ENCODE data around the gene SRRM2. TPM values are rescaled to one million over a fixed set of nuclear protein-coding genes. Genes with fewer than 3 reads are reported as not detected.

SRRM2 gene
- total and polyA plus RNA-seq, 2 donors = 42.4 to 690 TPM

DNA sequence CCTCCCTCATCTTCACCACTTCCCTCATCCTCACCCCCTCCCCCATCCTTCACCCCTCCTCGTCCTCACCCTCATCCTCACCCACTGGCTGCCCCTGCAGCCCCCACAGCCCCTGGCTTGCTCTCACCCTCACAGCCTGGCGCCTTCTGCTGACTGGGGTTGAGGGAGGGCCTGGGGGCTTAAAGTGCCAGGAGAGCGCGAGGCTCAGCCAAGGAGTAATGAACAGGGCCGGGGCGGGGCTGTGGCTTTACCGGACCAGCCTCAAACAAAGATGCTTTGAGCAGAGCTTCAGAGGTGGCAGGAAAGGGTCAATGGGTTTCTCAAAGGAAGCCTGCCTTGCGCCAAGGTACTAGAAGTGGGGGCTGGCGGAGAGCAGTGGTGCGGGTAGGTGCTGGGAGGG lies 35.0 kb downstream of the SRRM2 start, which contains the start of gene PRSS33:
Gene PRSS33 (minus strand): TSS at position 155 of the 400 bp plus-strand sequence. CDS start 1,013 bp downstream, outside the sequence.
- Histone ChIP-seq H3K9me3 (ENCODE audit: control insufficient read depth in 2 of 2, insufficient read depth in 1 of 2, low read length in 1 of 2) (peaks cover 0 to 5% of the 10 kb centered on the region in 2 donors), H3K36me3 (ENCODE audit: control insufficient read depth in 2 of 2, insufficient read depth in 2 of 2, low read length in 1 of 2) (no peaks in the 10 kb centered on the region), H3K27ac (ENCODE audit: low read depth in 1 of 2, low read length in 1 of 2) (no peak within 1 kb of the TSS), H3K27me3 (ENCODE audit: control insufficient read depth in 2 of 2, insufficient read depth in 1 of 2, low read length in 1 of 2) (peaks cover 28 to 76% of the 10 kb centered on the region in 2 donors), H3K4me3 (ENCODE audit: low read length in 2 of 2) (no peak within 1 kb of the TSS), H3K4me1 (ENCODE audit: control insufficient read depth in 2 of 2, insufficient read depth in 2 of 2, low read length in 2 of 2) (peaks cover 9 to 10% of the 10 kb centered on the region in 2 donors)
- DNase-seq (ENCODE audit: low read depth in 6 of 9, low spot score in 9 of 9) = no peak
- 30% methylated on average over 10 of the region's 10 CpGs for WGBS

GRCh38 chr16:2787961-2788360 lies 35.5 kb downstream of the SRRM2 start:
- Histone ChIP-seq H3K27ac (ENCODE audit: low read depth in 1 of 2, low read length in 1 of 2) (no peak overlapping the region), H3K36me3 (ENCODE audit: control insufficient read depth in 2 of 2, insufficient read depth in 2 of 2, low read length in 1 of 2) (no peaks in the 10 kb centered on the region), H3K4me3 (ENCODE audit: low read length in 2 of 2) (no peak overlapping the region), H3K4me1 (ENCODE audit: control insufficient read depth in 2 of 2, insufficient read depth in 2 of 2, low read length in 2 of 2) (peaks cover 9 to 10% of the 10 kb centered on the region in 2 donors), H3K9me3 (ENCODE audit: control insufficient read depth in 2 of 2, insufficient read depth in 1 of 2, low read length in 1 of 2) (peaks cover 0 to 5% of the 10 kb centered on the region in 2 donors), H3K27me3 (ENCODE audit: control insufficient read depth in 2 of 2, insufficient read depth in 1 of 2, low read length in 1 of 2) (peaks cover 28 to 75% of the 10 kb centered on the region in 2 donors)
- DNase-seq (ENCODE audit: low read depth in 6 of 9, low spot score in 9 of 9) = no peak
- WGBS = 49% methylated on average over 7 of the region's 7 CpGs

GRCh38 chr16:2790631-2791030 lies 38.2 kb downstream of the SRRM2 start:
- DNase-seq (ENCODE audit: low read depth in 6 of 9, low spot score in 9 of 9) = no peak
- 93% methylated on average over 5 of the region's 5 CpGs for WGBS
- no peak overlapping the region for H3K4me3 ChIP-seq (ENCODE audit: low read length in 2 of 2)
- H3K27me3 ChIP-seq (ENCODE audit: control insufficient read depth in 2 of 2, insufficient read depth in 1 of 2, low read length in 1 of 2) = peaks cover 11 to 48% of the 10 kb centered on the region in 2 donors
- peaks cover 2% of the 10 kb centered on the region in 2 donors for H3K4me1 ChIP-seq (ENCODE audit: control insufficient read depth in 2 of 2, insufficient read depth in 2 of 2, low read length in 2 of 2)
- peaks cover 0 to 2% of the 10 kb centered on the region in 2 donors for H3K9me3 ChIP-seq (ENCODE audit: control insufficient read depth in 2 of 2, insufficient read depth in 1 of 2, low read length in 1 of 2)
- no peak overlapping the region for H3K27ac ChIP-seq (ENCODE audit: low read depth in 1 of 2, low read length in 1 of 2)
- H3K36me3 ChIP-seq (ENCODE audit: control insufficient read depth in 2 of 2, insufficient read depth in 2 of 2, low read length in 1 of 2) = no peaks in the 10 kb centered on the region

DNA sequence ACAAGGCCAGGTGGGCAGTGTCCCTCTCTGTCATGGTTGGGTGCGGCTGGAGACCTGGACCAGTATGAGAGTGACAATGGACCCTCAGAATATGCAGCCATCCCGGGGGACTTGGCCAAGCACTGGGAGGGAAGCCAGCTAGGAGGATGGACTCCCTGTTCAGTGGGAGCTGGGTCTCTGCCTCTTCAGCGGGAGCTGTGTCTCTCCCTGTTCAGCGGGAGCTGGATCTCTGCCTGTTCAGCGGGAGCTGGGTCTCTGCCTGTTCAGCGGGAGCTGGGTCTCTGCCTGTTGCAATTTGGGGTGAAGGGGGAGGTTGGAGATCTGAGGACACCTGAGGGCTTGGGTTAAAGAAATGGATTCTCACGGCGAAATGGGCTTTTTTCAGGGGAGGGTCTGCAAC lies 38.7 kb downstream of the SRRM2 start:
- no peaks in the 10 kb centered on the region for H3K4me1 ChIP-seq (ENCODE audit: control insufficient read depth in 2 of 2, insufficient read depth in 2 of 2, low read length in 2 of 2)
- DNase-seq (ENCODE audit: low read depth in 6 of 9, low spot score in 9 of 9) = no peak
- 87% methylated on average over 8 of the region's 8 CpGs for WGBS
- no peaks in the 10 kb centered on the region for H3K36me3 ChIP-seq (ENCODE audit: control insufficient read depth in 2 of 2, insufficient read depth in 2 of 2, low read length in 1 of 2)
- H3K27ac ChIP-seq (ENCODE audit: low read depth in 1 of 2, low read length in 1 of 2) = no peak overlapping the region
- no peak overlapping the region for H3K4me3 ChIP-seq (ENCODE audit: low read length in 2 of 2)
- no peaks in the 10 kb centered on the region for H3K9me3 ChIP-seq (ENCODE audit: control insufficient read depth in 2 of 2, insufficient read depth in 1 of 2, low read length in 1 of 2)
- H3K27me3 ChIP-seq (ENCODE audit: control insufficient read depth in 2 of 2, insufficient read depth in 1 of 2, low read length in 1 of 2) = peaks cover 6 to 45% of the 10 kb centered on the region in 2 donors

GRCh38 chr16:2792940-2793339 lies 40.5 kb downstream of the SRRM2 start:
- H3K27ac ChIP-seq (ENCODE audit: low read depth in 1 of 2, low read length in 1 of 2) = no peak overlapping the region
- H3K4me1 ChIP-seq (ENCODE audit: control insufficient read depth in 2 of 2, insufficient read depth in 2 of 2, low read length in 2 of 2) = no peaks in the 10 kb centered on the region
- no peaks in the 10 kb centered on the region for H3K36me3 ChIP-seq (ENCODE audit: control insufficient read depth in 2 of 2, insufficient read depth in 2 of 2, low read length in 1 of 2)
- H3K27me3 ChIP-seq (ENCODE audit: control insufficient read depth in 2 of 2, insufficient read depth in 1 of 2, low read length in 1 of 2) = peaks cover under 1 to 36% of the 10 kb centered on the region in 2 donors
- 96% methylated on average over 10 of the region's 10 CpGs for WGBS
- no peak for DNase-seq (ENCODE audit: low read depth in 6 of 9, low spot score in 9 of 9)
- H3K9me3 ChIP-seq (ENCODE audit: control insufficient read depth in 2 of 2, insufficient read depth in 1 of 2, low read length in 1 of 2) = no peaks in the 10 kb centered on the region
- no peak overlapping the region for H3K4me3 ChIP-seq (ENCODE audit: low read length in 2 of 2)

GRCh38 chr16:2795395-2796143 lies 43.1 kb downstream of the SRRM2 start:
- H3K4me3 ChIP-seq (ENCODE audit: low read length in 2 of 2) = no peak overlapping the region
- H3K27me3 ChIP-seq (ENCODE audit: control insufficient read depth in 2 of 2, insufficient read depth in 1 of 2, low read length in 1 of 2) = peaks cover 0 to 20% of the 10 kb centered on the region in 2 donors
- WGBS = 93% methylated on average over 7 of the region's 7 CpGs
- no peaks in the 10 kb centered on the region for H3K4me1 ChIP-seq (ENCODE audit: control insufficient read depth in 2 of 2, insufficient read depth in 2 of 2, low read length in 2 of 2)
- H3K36me3 ChIP-seq (ENCODE audit: control insufficient read depth in 2 of 2, insufficient read depth in 2 of 2, low read length in 1 of 2) = no peaks in the 10 kb centered on the region
- no peak for DNase-seq (ENCODE audit: low read depth in 6 of 9, low spot score in 9 of 9)
- no peak overlapping the region for H3K27ac ChIP-seq (ENCODE audit: low read depth in 1 of 2, low read length in 1 of 2)
- no peaks in the 10 kb centered on the region for H3K9me3 ChIP-seq (ENCODE audit: control insufficient read depth in 2 of 2, insufficient read depth in 1 of 2, low read length in 1 of 2)

GRCh38 chr16:2798723-2799204 lies 46.3 kb downstream of the SRRM2 start:
- 94% methylated on average over 39 of the region's 39 CpGs for WGBS
- Histone ChIP-seq H3K9me3 (ENCODE audit: control insufficient read depth in 2 of 2, insufficient read depth in 1 of 2, low read length in 1 of 2) (no peaks in the 10 kb centered on the region), H3K4me3 (ENCODE audit: low read length in 2 of 2) (no peak overlapping the region), H3K27ac (ENCODE audit: low read depth in 1 of 2, low read length in 1 of 2) (no peak overlapping the region), H3K27me3 (ENCODE audit: control insufficient read depth in 2 of 2, insufficient read depth in 1 of 2, low read length in 1 of 2) (peaks cover 0 to 11% of the 10 kb centered on the region in 2 donors), H3K36me3 (ENCODE audit: control insufficient read depth in 2 of 2, insufficient read depth in 2 of 2, low read length in 1 of 2) (no peaks in the 10 kb centered on the region), H3K4me1 (ENCODE audit: control insufficient read depth in 2 of 2, insufficient read depth in 2 of 2, low read length in 2 of 2) (no peaks in the 10 kb centered on the region)
- DNase-seq (ENCODE audit: low read depth in 6 of 9, low spot score in 9 of 9) = no peak

DNA sequence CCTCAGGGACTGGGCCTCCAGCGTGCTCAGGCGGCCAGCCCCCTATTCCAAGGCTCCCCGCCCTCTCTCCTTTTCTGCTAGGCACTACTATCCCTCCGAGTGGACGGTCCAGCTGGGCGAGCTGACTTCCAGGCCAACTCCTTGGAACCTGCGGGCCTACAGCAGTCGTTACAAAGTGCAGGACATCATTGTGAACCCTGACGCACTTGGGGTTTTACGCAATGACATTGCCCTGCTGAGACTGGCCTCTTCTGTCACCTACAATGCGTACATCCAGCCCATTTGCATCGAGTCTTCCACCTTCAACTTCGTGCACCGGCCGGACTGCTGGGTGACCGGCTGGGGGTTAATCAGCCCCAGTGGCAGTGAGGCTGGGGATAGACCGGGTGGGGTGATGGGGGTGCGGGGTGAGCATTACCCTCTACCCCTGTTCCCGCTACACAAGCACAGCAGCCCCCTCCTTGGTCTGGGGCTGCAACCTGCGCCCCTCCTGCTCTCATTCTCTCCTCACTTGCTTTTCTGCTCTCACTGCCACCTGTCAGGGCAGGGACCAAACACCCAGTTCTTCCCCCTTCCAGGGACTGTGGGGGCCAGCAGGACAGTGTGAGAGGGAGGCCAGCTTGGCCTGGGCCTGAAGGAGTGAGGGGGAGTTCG lies 46.9 kb downstream of the SRRM2 start:
- Histone ChIP-seq H3K27ac (ENCODE audit: low read depth in 1 of 2, low read length in 1 of 2) (no peak overlapping the region), H3K4me1 (ENCODE audit: control insufficient read depth in 2 of 2, insufficient read depth in 2 of 2, low read length in 2 of 2) (no peaks in the 10 kb centered on the region)

DNA sequence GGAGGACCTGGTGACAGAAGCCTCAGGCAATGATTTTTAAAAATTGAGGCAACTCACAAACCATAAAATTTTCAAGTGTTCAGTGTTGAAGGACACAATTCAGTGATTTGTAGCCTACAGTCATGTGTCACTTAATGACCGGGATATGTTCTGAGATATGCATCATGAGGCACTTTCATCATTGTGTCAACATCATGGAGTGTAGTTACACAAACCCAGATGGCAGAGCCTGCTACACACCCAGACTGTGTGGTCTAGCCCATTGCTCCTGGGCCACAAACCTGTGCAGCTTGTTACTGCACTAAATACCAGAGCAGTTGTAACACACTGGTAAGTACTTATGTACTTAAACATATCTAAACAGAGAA lies 47.4 kb downstream of the SRRM2 start:
- Histone ChIP-seq H3K27me3 (ENCODE audit: control insufficient read depth in 2 of 2, insufficient read depth in 1 of 2, low read length in 1 of 2) (peaks cover 0 to 11% of the 10 kb centered on the region in 2 donors), H3K4me3 (ENCODE audit: low read length in 2 of 2) (no peak overlapping the region), H3K36me3 (ENCODE audit: control insufficient read depth in 2 of 2, insufficient read depth in 2 of 2, low read length in 1 of 2) (no peaks in the 10 kb centered on the region), H3K9me3 (ENCODE audit: control insufficient read depth in 2 of 2, insufficient read depth in 1 of 2, low read length in 1 of 2) (peaks cover 0 to 10% of the 10 kb centered on the region in 2 donors), H3K27ac (ENCODE audit: low read depth in 1 of 2, low read length in 1 of 2) (no peak overlapping the region), H3K4me1 (ENCODE audit: control insufficient read depth in 2 of 2, insufficient read depth in 2 of 2, low read length in 2 of 2) (no peaks in the 10 kb centered on the region)
- WGBS = 94% methylated on average over 1 of the region's 1 CpG
- DNase-seq (ENCODE audit: low read depth in 6 of 9, low spot score in 9 of 9) = no peak

More for the DNA sequence above, 46.9 kb downstream of the SRRM2 start:
- DNase-seq (ENCODE audit: low read depth in 6 of 9, low spot score in 9 of 9) = no peak
- peaks cover 0 to 5% of the 10 kb centered on the region in 2 donors for H3K9me3 ChIP-seq (ENCODE audit: control insufficient read depth in 2 of 2, insufficient read depth in 1 of 2, low read length in 1 of 2)
- H3K36me3 ChIP-seq (ENCODE audit: control insufficient read depth in 2 of 2, insufficient read depth in 2 of 2, low read length in 1 of 2) = no peaks in the 10 kb centered on the region
- H3K27me3 ChIP-seq (ENCODE audit: control insufficient read depth in 2 of 2, insufficient read depth in 1 of 2, low read length in 1 of 2) = peaks cover 0 to 11% of the 10 kb centered on the region in 2 donors
- 95% methylated on average over 21 of the region's 21 CpGs for WGBS
- H3K4me3 ChIP-seq (ENCODE audit: low read length in 2 of 2) = no peak overlapping the region

Data from thymus (tissue), 11 donors.